GM12872 (cell line): ENCODE data around the gene DHRS9.

ENCODE experiments used
- CTCF ChIP-seq: IDR thresholded peaks from 3 replicates; pipeline ENCODE4 v1.5.1; 2011; ENCODE audit warnings: low read depth, mild to moderate bottlenecking, low read length, moderate library complexity; ENCODE audit not compliant: insufficient read depth

Gene DHRS9

GRCh38 chr2:169110916-169111315 lies 41.6 kb downstream of the DHRS9 start:
- TF ChIP-seq CTCF, result no peak

GRCh38 chr2:169112841-169113240 lies 43.5 kb downstream of the DHRS9 start:
- TF ChIP-seq CTCF, result no peak

- TF ChIP-seq CTCF, result no peak
Observed at GRCh38 chr2:169114056-169114455, 44.7 kb downstream of the DHRS9 start.

GRCh38 chr2:169116327-169116726 lies 47.0 kb downstream of the DHRS9 start:
- TF ChIP-seq CTCF, result no peak

- no peak for TF ChIP-seq CTCF
Observed at GRCh38 chr2:169116993-169117392, 47.6 kb downstream of the DHRS9 start.

GRCh38 chr2:169118060-169118459 lies 48.7 kb downstream of the DHRS9 start:
- no peak for TF ChIP-seq CTCF

- TF ChIP-seq CTCF, result no peak
Observed at GRCh38 chr2:169119123-169119760, 49.9 kb downstream of the DHRS9 start.

- no peak for TF ChIP-seq CTCF
Observed at GRCh38 chr2:169119851-169120250, 50.5 kb downstream of the DHRS9 start.
